ENCODE measurements around the gene ROR2. TPM values are rescaled to one million over a fixed set of nuclear protein-coding genes. Genes with fewer than 3 reads are reported as not detected.

The ROR2 gene
- total and polyA plus RNA-seq, 2 of the 13 experiments (the other 11 are each of a cell fraction or from before 2014, with no cell fraction given): not detected

DNA sequence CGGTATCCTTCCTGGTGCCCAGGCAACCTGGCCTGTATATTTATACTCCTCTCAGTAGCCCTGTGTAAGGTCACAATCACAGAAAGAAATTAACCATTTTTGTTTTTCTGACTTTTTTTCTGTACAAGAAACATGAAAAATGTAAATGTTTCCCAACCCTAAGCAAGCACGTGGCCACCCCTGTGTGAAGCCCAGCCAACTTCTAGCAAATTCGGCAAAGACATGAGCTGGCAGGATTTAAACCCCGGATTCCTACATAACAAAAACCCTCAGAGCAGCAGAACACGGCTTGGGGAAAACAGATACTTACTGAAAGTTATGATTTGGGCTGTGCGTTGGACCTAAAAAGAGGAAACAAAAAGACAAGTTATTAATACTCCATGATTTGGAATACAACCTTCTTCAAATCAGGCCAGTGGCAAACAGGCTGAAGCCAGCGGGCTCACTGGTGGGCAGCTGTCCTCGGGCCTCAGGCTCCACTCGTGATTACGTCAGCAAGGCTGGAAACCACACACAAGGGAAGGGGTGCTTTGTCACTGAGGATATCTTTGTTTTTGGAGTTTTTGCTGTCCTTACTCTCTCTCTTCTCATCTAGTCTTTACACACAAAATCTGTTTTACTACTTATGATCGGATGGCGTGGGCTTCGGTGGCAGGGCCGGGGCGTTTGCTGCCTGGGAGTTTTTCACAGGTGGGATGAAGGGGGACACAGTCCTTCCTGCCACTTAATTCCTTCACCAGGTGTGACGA lies 194.1 kb downstream of the ROR2 start (continued):
- TF ChIP-seq ZHX2 (IDR thresholded peaks at IDR 0.05; ENCODE audit: low read depth): no peak
- no peak for TF ChIP-seq ZHX2 (CRISPR knock-in tag; IDR thresholded peaks at IDR 0.05; ENCODE audit: borderline replicate concordance)
- TF ChIP-seq ARHGAP35 (CRISPR knock-in tag; IDR thresholded peaks at IDR 0.05; ENCODE audit: borderline replicate concordance): no peak
- no peak for TF ChIP-seq RFX5 (IDR thresholded peaks at IDR 0.05; ENCODE audit: low read depth, low read length)
- no peak for TF ChIP-seq DNMT3B (CRISPR knock-in tag; conservative IDR thresholded peaks at IDR 0.05)
- no peak for TF ChIP-seq HNF1B (CRISPR knock-in tag; IDR thresholded peaks at IDR 0.05)
